Chondrocyte (in vitro differentiated cells): Measurements from ENCODE around the gene NFIA. TPM values are rescaled to one million over a fixed set of nuclear protein-coding genes. Genes with fewer than 3 reads are reported as not detected.
A peak's percentile ranks its signal among the peaks of the same experiment; 100 is the strongest.

Experiments
- DNase-seq: peaks from one replicate; pipeline ENCODE4 v3.0.0; 2021; ENCODE audit warnings: mixed read lengths, low spot score
- H3K27ac Mint-ChIP-seq: one replicate; pipeline ENCODE4 v1.8.0; 2021; ENCODE audit warnings: mild to moderate bottlenecking, moderate library complexity, mixed read lengths; ENCODE audit not compliant: unreplicated experiment
- H3K27me3 Mint-ChIP-seq: 2 replicates; pipeline ENCODE4 v1.8.0; 2021; ENCODE audit warnings: low read depth, mixed read lengths
- H3K36me3 Mint-ChIP-seq: 2 replicates; pipeline ENCODE4 v1.8.0; 2021; ENCODE audit warnings: low read depth, mixed read lengths
- H3K4me1 Mint-ChIP-seq: 2 replicates; pipeline ENCODE4 v1.8.0; 2021; ENCODE audit warnings: low read depth, mild to moderate bottlenecking, mixed read lengths
- H3K4me3 Mint-ChIP-seq: one replicate; pipeline ENCODE4 v1.8.0; 2021; ENCODE audit warnings: mild to moderate bottlenecking, moderate library complexity, mixed read lengths; ENCODE audit not compliant: unreplicated experiment
- H3K9me3 Mint-ChIP-seq: 2 replicates; pipeline ENCODE4 v1.8.0; 2021; ENCODE audit warnings: low read depth, mixed read lengths
- CTCF ChIP-seq: fragments of 200-600 bp; sonication (generic); IDR thresholded peaks from 2 replicates; pipeline ENCODE4 v1.5.0; 2021; ENCODE audit warnings: antibody characterized with exemption, mild to moderate bottlenecking, moderate library complexity
- total RNA-seq: library from RNA; stranded (reverse); gene quantifications from 3 replicates; pipeline ENCODE4 v1.2.1, GENCODE V29; 2021

Gene NFIA
- total RNA-seq, 1 donor from 2014 or later, result 43.0 TPM

- Mint-ChIP-seq H3K4me1 (peaks cover 76% of the 10 kb centered on the region), H3K27ac (peak overlapping the region; percentile 29), H3K4me3 (no peak overlapping the region), H3K9me3 (no peaks in the 10 kb centered on the region), H3K36me3 (peaks cover 5% of the 10 kb centered on the region), H3K27me3 (no peaks in the 10 kb centered on the region)
- no peak for DNase-seq
- TF ChIP-seq CTCF, result no peak
Measured at GRCh38 chr1:61450454-61450853, 368.1 kb downstream of the NFIA start.

DNA sequence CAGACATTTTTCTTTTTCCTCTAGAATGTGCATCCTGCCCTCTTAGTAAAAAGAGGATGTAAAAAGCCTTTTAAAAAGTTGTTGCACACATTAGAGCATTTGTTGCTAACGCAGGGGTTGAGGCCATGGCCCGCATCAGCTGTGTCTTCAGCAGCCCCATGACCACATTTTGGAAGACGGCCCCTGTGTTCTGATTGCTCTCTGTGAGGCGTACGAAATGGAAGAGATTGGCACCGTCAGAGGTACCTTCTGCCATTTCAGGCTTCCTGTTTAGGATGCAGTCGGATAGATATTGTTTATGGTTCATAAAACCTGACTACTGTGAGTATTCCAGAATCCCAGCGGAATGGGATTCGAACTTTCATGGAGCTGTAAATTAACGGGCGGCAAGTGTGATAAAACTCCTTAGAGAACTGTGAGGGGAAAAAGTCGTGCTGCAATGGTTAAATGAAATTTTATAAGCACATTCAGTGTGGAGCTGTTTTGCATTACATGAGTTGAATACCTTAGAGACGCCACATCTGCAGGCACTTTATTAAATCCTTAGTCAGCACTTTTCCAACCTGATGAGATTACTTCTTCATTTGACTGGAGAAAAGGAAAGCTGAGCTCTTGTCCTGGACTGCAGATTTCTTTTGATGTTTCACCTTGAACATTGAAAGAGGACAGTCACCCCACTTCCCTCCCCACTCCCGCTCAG is 368.7 kb downstream of the NFIA start:
- no peak for DNase-seq
- Mint-ChIP-seq H3K27me3 (no peaks in the 10 kb centered on the region), H3K4me1 (peaks cover 72% of the 10 kb centered on the region), H3K36me3 (peaks cover 8% of the 10 kb centered on the region), H3K9me3 (no peaks in the 10 kb centered on the region), H3K4me3 (no peak overlapping the region), H3K27ac (peak overlapping the region; percentile 49)
- no peak for TF ChIP-seq CTCF

- Mint-ChIP-seq H3K36me3 (peaks cover 8% of the 10 kb centered on the region), H3K4me3 (no peak overlapping the region), H3K27me3 (no peaks in the 10 kb centered on the region), H3K27ac (peak overlapping the region; percentile 93), H3K4me1 (peaks cover 67% of the 10 kb centered on the region), H3K9me3 (no peaks in the 10 kb centered on the region)
- TF ChIP-seq CTCF, result no peak
- DNase-seq, result no peak
Measured at GRCh38 chr1:61451572-61451968, 369.2 kb downstream of the NFIA start.

GRCh38 chr1:61452176-61453035 is 370.0 kb downstream of the NFIA start:
- Mint-ChIP-seq H3K27me3 (no peaks in the 10 kb centered on the region), H3K36me3 (peaks cover 10% of the 10 kb centered on the region), H3K4me3 (peak overlapping the region; percentile 13), H3K4me1 (peaks cover 62% of the 10 kb centered on the region), H3K9me3 (no peaks in the 10 kb centered on the region), H3K27ac (peak overlapping the region; percentile 93)
- no peak for DNase-seq
- no peak for TF ChIP-seq CTCF

DNA sequence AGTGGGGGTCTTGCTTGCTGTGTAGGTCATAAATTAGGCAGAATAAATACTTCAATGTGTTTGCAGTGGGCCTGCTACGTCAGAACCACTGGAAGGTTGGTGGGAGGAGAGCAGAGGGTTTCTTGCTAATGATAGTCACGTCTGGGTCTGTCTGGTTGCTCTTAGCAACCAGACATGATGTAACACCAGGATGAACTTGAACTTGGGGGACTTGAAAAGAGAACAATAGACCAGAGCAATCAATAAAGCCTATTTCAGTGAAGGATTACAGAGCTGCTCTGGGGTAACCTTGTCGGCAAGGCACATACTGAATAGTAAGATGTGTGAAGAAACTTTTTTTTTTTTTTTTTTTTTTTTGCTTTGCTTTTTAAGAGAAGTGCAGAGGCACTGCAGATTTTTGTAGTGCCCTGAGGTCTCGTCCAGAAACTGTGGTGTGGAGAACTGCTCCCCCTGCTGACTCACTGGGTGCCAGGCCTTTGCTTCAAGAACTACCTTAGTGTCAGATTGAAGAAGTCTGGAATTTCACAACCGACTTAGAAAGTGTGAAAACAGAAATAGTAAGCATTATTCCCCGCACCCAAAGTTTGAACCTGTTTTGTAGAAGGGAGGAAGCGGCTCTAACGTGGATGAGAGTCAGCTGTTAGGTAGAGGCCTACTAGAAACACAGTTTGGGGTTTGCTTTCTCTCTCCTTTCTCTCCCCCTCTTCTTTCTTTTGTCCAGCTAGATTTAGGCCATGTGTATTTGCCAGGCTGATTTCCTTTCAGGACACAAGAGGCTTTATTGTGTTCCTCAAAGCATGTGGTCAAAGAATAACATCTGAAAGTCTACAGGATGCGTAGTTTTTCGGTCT is 371.0 kb downstream of the NFIA start:
- peaks cover 10% of the 10 kb centered on the region for H3K36me3 Mint-ChIP-seq
- peaks cover 64% of the 10 kb centered on the region for H3K4me1 Mint-ChIP-seq
- H3K27ac Mint-ChIP-seq, result peak overlapping the region; percentile 93
- no peaks in the 10 kb centered on the region for H3K9me3 Mint-ChIP-seq
- peak; percentile 93 for TF ChIP-seq CTCF
- no peaks in the 10 kb centered on the region for H3K27me3 Mint-ChIP-seq
- H3K4me3 Mint-ChIP-seq, result peak overlapping the region; percentile 16
- DNase-seq, result no peak
